Naive B cell (primary cell): ENCODE measurements around the gene TAC3. TPM values are rescaled to one million over a fixed set of nuclear protein-coding genes. Genes with fewer than 3 reads are reported as not detected.

Experiments
- polyA plus RNA-seq, 6 donors: library from polyadenylated mRNA; unstranded; fragments of 300-500 nt; fragmentation: Illumina TruSeq; gene quantifications; one replicate each; pipeline ENCODE4 v1.2.3, GENCODE V29; 2021; ENCODE audit warnings: low read depth in 6 of 6

The TAC3 gene
- polyA plus RNA-seq, 6 donors from 2014 or later, result not detected

Other genes with a start within 250 kb of the TAC3 start
- not detected for gene SDR9C7, start 82.1 kb downstream of the TAC3 start, polyA plus RNA-seq
- under 1 TPM in 1 of 6 donors, not detected in 5; 0.41 TPM for gene RDH16, start 58.9 kb downstream of the TAC3 start, polyA plus RNA-seq
- 1 to 10 TPM; 2.0 to 4.8 (median 2.6) TPM for gene ZBTB39, start 10.0 kb downstream of the TAC3 start, polyA plus RNA-seq
- not detected for gene MYO1A, start 33.6 kb upstream of the TAC3 start, polyA plus RNA-seq
- gene NEMP1, start 62.3 kb upstream of the TAC3 start, polyA plus RNA-seq, result 1 to 10 TPM; 3.9 to 7.1 (median 5.9) TPM
- gene NAB2, start 72.6 kb upstream of the TAC3 start, polyA plus RNA-seq, result 1 to 10 TPM in 5 of 6 donors, under 1 TPM in 1; 0.54 to 2.6 (median 1.6) TPM
- 100 to 1,000 TPM in 5 of 6 donors, 10 to 100 TPM in 1; 88.2 to 172 (median 159) TPM for gene STAT6, start 94.8 kb upstream of the TAC3 start, polyA plus RNA-seq
- gene LRP1, start 112.0 kb upstream of the TAC3 start, polyA plus RNA-seq, result under 1 TPM in 3 of 6 donors, not detected in 3; 0.04 to 0.55 (median 0.09) TPM
- not detected for gene LRP1-AS, start 131.1 kb upstream of the TAC3 start, polyA plus RNA-seq
- 1 to 10 TPM; 1.2 to 4.9 (median 2.8) TPM for gene NXPH4, start 200.3 kb upstream of the TAC3 start, polyA plus RNA-seq
- gene SHMT2, start 213.2 kb upstream of the TAC3 start, polyA plus RNA-seq, result 100 to 1,000 TPM; 160 to 183 (median 173) TPM
- gene STAC3, start 234.7 kb upstream of the TAC3 start, polyA plus RNA-seq, result under 1 TPM in 4 of 6 donors, not detected in 2; 0.32 to 0.43 (median 0.38) TPM